K562 (cell line): ENCODE results near the gene LRRC43. TPM values are rescaled to one million over a fixed set of nuclear protein-coding genes. Genes with fewer than 3 reads are reported as not detected.
A peak's percentile ranks its signal among the peaks of the same experiment; 100 is the strongest.

ENCODE experiments used
- CBX2 ChIP-seq: fragments of 200-600 bp; sonication (generic); IDR thresholded peaks from one replicate; pipeline ENCODE4 v1.6.1; 2012; ENCODE audit warnings: mild to moderate bottlenecking, low read length, inconsistent platforms; ENCODE audit not compliant: insufficient read depth, poor library complexity, severe bottlenecking
- CCNT2 ChIP-seq: IDR thresholded peaks from 2 replicates; pipeline ENCODE4 v1.6.1; 2011; ENCODE audit warnings: borderline replicate concordance, low read depth, mild to moderate bottlenecking, moderate library complexity, mixed read lengths, low read length; ENCODE audit not compliant: insufficient read length; ENCODE audit errors: extremely low read depth
- CTBP1 ChIP-seq: fragments of 450-650 bp; IDR thresholded peaks from 2 replicates; pipeline ENCODE4 v1.6.1; 2016; ENCODE audit warnings: borderline replicate concordance
- E2F3 ChIP-seq: fragments of 250-450 bp; sonication (Bioruptor Pico); IDR thresholded peaks from 2 replicates; pipeline ENCODE4 v1.4.0; 2020; ENCODE audit warnings: mild to moderate bottlenecking
- EP400 ChIP-seq: fragments of 450-650 bp; IDR thresholded peaks from 2 replicates; pipeline ENCODE4 v1.6.1; 2017; ENCODE audit warnings: antibody characterized with exemption, mild to moderate bottlenecking, moderate library complexity
- ESRRA ChIP-seq: fragments of 450-650 bp; IDR thresholded peaks from 2 replicates; pipeline ENCODE4 v1.6.1; 2014; ENCODE audit warnings: low read depth, mild to moderate bottlenecking, moderate library complexity, borderline replicate concordance
- GABPB1 ChIP-seq: sonication (generic); formaldehyde crosslinking; IDR thresholded peaks from 2 replicates; pipeline ENCODE4 v1.8.0; 2022; ENCODE audit warnings: mild to moderate bottlenecking, missing genetic modification reagents
- HMGN3 ChIP-seq: IDR thresholded peaks from 2 replicates; pipeline ENCODE4 v1.6.1; 2011; ENCODE audit warnings: borderline replicate concordance, low read depth, mild to moderate bottlenecking, mixed read lengths, low read length; ENCODE audit not compliant: insufficient read length; ENCODE audit errors: extremely low read depth
- MYC ChIP-seq, 2 experiments: fragments of 250-450 bp in 1 of 2; sonication (Bioruptor Pico) in 1 of 2; IDR thresholded peaks; 2 replicates each; pipeline versions ENCODE4 v1.5.1 to v1.6.1; 2012 to 2021; ENCODE audit warnings: low read depth in 2 of 2, borderline replicate concordance in 1 of 2, improper control_type of control experiment in 1 of 2, low read length in 1 of 2, mild to moderate bottlenecking in 1 of 2, moderate library complexity in 1 of 2
- NONO ChIP-seq, 2 experiments: fragments of 200-400 bp in 1 of 2; fragments of 450-650 bp in 1 of 2; formaldehyde crosslinking in 1 of 2; IDR thresholded peaks; 2 replicates each; pipeline ENCODE4 v1.6.1; 2017; ENCODE audit warnings: low read depth in 2 of 2, mild to moderate bottlenecking in 2 of 2, moderate library complexity in 2 of 2, low read length in 1 of 2
- NR3C1 ChIP-seq: sonication (generic); formaldehyde crosslinking; IDR thresholded peaks from 2 replicates; pipeline ENCODE4 v1.8.1; 2022; ENCODE audit warnings: missing genetic modification reagents
- PTBP1 ChIP-seq: fragments of 200-400 bp; formaldehyde crosslinking; IDR thresholded peaks from 2 replicates; pipeline ENCODE4 v1.6.1; 2017; ENCODE audit warnings: low read depth, low read length
- YBX1 ChIP-seq: fragments of 450-650 bp; IDR thresholded peaks from 2 replicates; pipeline ENCODE4 v1.7.1; 2016; ENCODE audit warnings: mild to moderate bottlenecking
- ZNF224 ChIP-seq: sonication (generic); formaldehyde crosslinking; IDR thresholded peaks from 2 replicates; pipeline ENCODE4 v1.8.0; 2022; ENCODE audit warnings: mild to moderate bottlenecking, missing genetic modification reagents
- ZNF324 ChIP-seq: fragments of 250-450 bp; sonication (Bioruptor Pico); IDR thresholded peaks from 2 replicates; pipeline ENCODE4 v1.4.0; 2020; ENCODE audit warnings: mild to moderate bottlenecking
- ZNF445 ChIP-seq: fragments of 250-450 bp; sonication (Bioruptor Pico); IDR thresholded peaks from 2 replicates; pipeline ENCODE4 v1.4.0; 2020; ENCODE audit warnings: low read depth, mild to moderate bottlenecking, moderate library complexity
- ZNF586 ChIP-seq: fragments of 450-650 bp; formaldehyde crosslinking; conservative IDR thresholded peaks from 2 replicates; pipeline ENCODE4 v1.4.0; 2020; ENCODE audit warnings: mild to moderate bottlenecking, moderate library complexity
- polyA plus RNA-seq, 8 experiments: library from polyadenylated mRNA; depleted of rRNA in 4 of 8; stranded (reverse) in 5 of 8; unstranded in 3 of 8; fragments of >200 nt; fragmentation: Nextera tagmentation in 2 of 8; fragmentation: Illumina TruSeq in 1 of 8; extraction: Ambion mirVana in 2 of 8; extraction: Trizol in 1 of 8; gene quantifications; 2 replicates each; pipeline versions ENCODE4 v1.2.1 to v1.2.3, GENCODE V29; 2011 to 2014; ENCODE audit warnings: inconsistent platforms in 1 of 8, missing spikeins in 1 of 8
- total RNA-seq, 7 experiments: library from RNA; depleted of rRNA in 6 of 7; stranded (reverse); fragments of >200 nt in 6 of 7; fragmentation: Illumina TruSeq in 2 of 7; extraction: Trizol in 2 of 7; gene quantifications; 2 replicates each; pipeline versions ENCODE4 v1.2.1 to v1.2.3, GENCODE V29; 2011 to 2021; ENCODE audit warnings: low replicate concordance in 1 of 7
- TF ChIP-seq, protein P1 (sequence below): sonication (generic); formaldehyde crosslinking; IDR thresholded peaks from 2 replicates; pipeline ENCODE4 v1.4.0; 2020; ENCODE audit warnings: mild to moderate bottlenecking, missing genetic modification reagents
- TF ChIP-seq, protein P2 (sequence below): fragments of 450-650 bp; IDR thresholded peaks from 2 replicates; pipeline ENCODE4 v1.7.1; 2018; ENCODE audit warnings: mild to moderate bottlenecking, low read depth; ENCODE audit not compliant: partially characterized antibody
- TF ChIP-seq, protein P3 (sequence below): sonication (generic); formaldehyde crosslinking; IDR thresholded peaks from 2 replicates; pipeline ENCODE4 v1.8.0; 2022; ENCODE audit warnings: missing genetic modification reagents, mild to moderate bottlenecking, borderline replicate concordance

Gene LRRC43
- total and polyA plus RNA-seq, 9 of the 15 experiments (the other 6 are each of a cell fraction or from before 2014, with no cell fraction given): 0.19 TPM; not detected in 8

DNA sequence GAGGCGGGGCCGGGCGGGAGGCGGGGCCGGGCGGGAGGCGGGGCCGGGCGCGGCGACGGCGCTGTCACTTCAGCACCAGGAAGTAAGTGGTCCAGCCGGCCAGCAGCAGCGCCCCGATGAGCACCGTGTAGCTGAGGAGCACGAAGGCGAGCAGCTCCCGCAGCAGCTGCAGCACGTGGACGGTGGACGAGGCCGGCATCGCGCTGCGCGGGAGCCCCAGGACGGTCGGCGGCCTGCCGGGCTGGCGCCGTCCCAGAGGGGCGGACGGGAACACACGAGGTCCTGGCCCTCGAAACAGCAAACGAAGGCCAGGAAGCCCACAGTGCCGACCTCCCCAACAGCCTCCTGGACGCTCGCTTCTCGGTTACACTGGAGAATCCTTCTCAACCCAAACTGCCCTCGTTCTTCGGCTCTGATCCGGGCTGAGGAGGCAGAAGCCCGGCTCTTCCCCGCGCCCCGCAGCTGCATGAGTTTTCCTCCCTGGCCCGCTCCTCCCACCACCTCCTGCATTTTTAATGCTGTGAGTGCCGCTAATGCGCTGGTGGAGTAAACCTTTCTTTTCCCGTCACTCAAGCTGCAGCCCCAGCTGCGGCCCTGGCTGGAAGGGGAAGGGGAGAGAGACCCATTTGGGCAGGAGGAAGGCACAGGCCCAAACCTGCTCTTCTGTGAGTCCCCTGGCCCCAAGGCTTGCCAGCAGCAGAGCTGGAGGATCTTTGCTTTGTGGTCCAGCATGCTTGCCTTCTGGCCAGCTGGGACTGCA lies 43.6 kb downstream of the LRRC43 start (continued):
- TF ChIP-seq CBX2 (no peak), ESRRA (no peak), HMGN3 (no peak), CTBP1 (no peak), NR3C1 (CRISPR knock-in tag) (peak; percentile 98), ZNF586 (CRISPR knock-in tag) (no peak), ZNF324 (CRISPR knock-in tag) (no peak), ZNF224 (CRISPR knock-in tag) (0 out of 2 replicates have a peak, but pooled peaks have one; percentile 63), YBX1 (no peak), EP400 (no peak), MYC (IDR thresholded peaks at IDR 0.05; ENCODE audit: low read depth, low read length) (peak; percentile 72), MYC (CRISPR knock-in tag; IDR thresholded peaks at IDR 0.05; ENCODE audit: borderline replicate concordance, low read depth) (no peak), PTBP1 (no peak), GABPB1 (no peak), CCNT2 (peak; percentile 8), E2F3 (CRISPR knock-in tag) (peak; percentile 95), NONO (IDR thresholded peaks at IDR 0.05; ENCODE audit: low read depth in 2 of 2, low read length in 1 of 2) (peak in 1 of 2 experiments; percentile 56; a peak in 1 of 4 replicates), ZNF445 (CRISPR knock-in tag) (no peak)
- TF ChIP-seq, protein P1, sequence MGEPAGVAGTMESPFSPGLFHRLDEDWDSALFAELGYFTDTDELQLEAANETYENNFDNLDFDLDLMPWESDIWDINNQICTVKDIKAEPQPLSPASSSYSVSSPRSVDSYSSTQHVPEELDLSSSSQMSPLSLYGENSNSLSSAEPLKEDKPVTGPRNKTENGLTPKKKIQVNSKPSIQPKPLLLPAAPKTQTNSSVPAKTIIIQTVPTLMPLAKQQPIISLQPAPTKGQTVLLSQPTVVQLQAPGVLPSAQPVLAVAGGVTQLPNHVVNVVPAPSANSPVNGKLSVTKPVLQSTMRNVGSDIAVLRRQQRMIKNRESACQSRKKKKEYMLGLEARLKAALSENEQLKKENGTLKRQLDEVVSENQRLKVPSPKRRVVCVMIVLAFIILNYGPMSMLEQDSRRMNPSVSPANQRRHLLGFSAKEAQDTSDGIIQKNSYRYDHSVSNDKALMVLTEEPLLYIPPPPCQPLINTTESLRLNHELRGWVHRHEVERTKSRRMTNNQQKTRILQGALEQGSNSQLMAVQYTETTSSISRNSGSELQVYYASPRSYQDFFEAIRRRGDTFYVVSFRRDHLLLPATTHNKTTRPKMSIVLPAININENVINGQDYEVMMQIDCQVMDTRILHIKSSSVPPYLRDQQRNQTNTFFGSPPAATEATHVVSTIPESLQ (CRISPR knock-in tag): peak; percentile 100
- TF ChIP-seq, protein P2, sequence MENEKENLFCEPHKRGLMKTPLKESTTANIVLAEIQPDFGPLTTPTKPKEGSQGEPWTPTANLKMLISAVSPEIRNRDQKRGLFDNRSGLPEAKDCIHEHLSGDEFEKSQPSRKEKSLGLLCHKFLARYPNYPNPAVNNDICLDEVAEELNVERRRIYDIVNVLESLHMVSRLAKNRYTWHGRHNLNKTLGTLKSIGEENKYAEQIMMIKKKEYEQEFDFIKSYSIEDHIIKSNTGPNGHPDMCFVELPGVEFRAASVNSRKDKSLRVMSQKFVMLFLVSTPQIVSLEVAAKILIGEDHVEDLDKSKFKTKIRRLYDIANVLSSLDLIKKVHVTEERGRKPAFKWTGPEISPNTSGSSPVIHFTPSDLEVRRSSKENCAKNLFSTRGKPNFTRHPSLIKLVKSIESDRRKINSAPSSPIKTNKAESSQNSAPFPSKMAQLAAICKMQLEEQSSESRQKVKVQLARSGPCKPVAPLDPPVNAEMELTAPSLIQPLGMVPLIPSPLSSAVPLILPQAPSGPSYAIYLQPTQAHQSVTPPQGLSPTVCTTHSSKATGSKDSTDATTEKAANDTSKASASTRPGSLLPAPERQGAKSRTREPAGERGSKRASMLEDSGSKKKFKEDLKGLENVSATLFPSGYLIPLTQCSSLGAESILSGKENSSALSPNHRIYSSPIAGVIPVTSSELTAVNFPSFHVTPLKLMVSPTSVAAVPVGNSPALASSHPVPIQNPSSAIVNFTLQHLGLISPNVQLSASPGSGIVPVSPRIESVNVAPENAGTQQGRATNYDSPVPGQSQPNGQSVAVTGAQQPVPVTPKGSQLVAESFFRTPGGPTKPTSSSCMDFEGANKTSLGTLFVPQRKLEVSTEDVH: no peak
- TF ChIP-seq, protein P3, sequence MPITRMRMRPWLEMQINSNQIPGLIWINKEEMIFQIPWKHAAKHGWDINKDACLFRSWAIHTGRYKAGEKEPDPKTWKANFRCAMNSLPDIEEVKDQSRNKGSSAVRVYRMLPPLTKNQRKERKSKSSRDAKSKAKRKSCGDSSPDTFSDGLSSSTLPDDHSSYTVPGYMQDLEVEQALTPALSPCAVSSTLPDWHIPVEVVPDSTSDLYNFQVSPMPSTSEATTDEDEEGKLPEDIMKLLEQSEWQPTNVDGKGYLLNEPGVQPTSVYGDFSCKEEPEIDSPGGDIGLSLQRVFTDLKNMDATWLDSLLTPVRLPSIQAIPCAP (CRISPR knock-in tag): peak; percentile 71; the same call in 1 of the 2 replicates
